DMS53 treated with DMSO at 0.1 percent for 48 hours (cell line): ENCODE results near the gene ATXN1.

ENCODE experiments used
- DNase-seq: peaks from one replicate; lab custom pipeline; 2025; ENCODE audit not compliant: unreplicated experiment; lab: John Stamatoyannopoulos, UW

ATXN1 gene

GRCh38 chr6:16512544-16513290, 248.5 kb downstream of the ATXN1 start:
- DNase-seq = no peak

- no peak for DNase-seq
Measured at GRCh38 chr6:16511723-16512489, 249.4 kb downstream of the ATXN1 start.

GRCh38 chr6:16511040-16511660, 250.1 kb downstream of the ATXN1 start:
- DNase-seq = no peak

GRCh38 chr6:16510245-16510644, 251.0 kb downstream of the ATXN1 start:
- no peak for DNase-seq

- no peak for DNase-seq
Measured at GRCh38 chr6:16508959-16509358, 252.3 kb downstream of the ATXN1 start.

- no peak for DNase-seq
Measured at GRCh38 chr6:16505711-16506357, 255.4 kb downstream of the ATXN1 start.

GRCh38 chr6:16504609-16505008, 256.7 kb downstream of the ATXN1 start:
- no peak for DNase-seq

- DNase-seq = no peak
Measured at GRCh38 chr6:16503970-16504415, 257.3 kb downstream of the ATXN1 start.

- DNase-seq = no peak
Measured at GRCh38 chr6:16503241-16503775, 258.0 kb downstream of the ATXN1 start.

- DNase-seq = no peak
Measured at GRCh38 chr6:16498957-16499356, 262.3 kb downstream of the ATXN1 start.

GRCh38 chr6:16498237-16498636, 263.0 kb downstream of the ATXN1 start:
- no peak for DNase-seq

- no peak for DNase-seq
Measured at GRCh38 chr6:16496991-16497801, 264.1 kb downstream of the ATXN1 start.

GRCh38 chr6:16496210-16496609, 265.1 kb downstream of the ATXN1 start:
- DNase-seq = no peak

- DNase-seq = no peak
Measured at GRCh38 chr6:16494793-16495192, 266.5 kb downstream of the ATXN1 start.

- no peak for DNase-seq
Measured at GRCh38 chr6:16493802-16494201, 267.5 kb downstream of the ATXN1 start.

GRCh38 chr6:16493112-16493511, 268.1 kb downstream of the ATXN1 start:
- DNase-seq = no peak

GRCh38 chr6:16491666-16492313, 269.5 kb downstream of the ATXN1 start:
- no peak for DNase-seq

- DNase-seq = no peak
Measured at GRCh38 chr6:16490616-16491015, 270.6 kb downstream of the ATXN1 start.

GRCh38 chr6:16488813-16489212, 272.4 kb downstream of the ATXN1 start:
- DNase-seq = no peak
